Cardiac muscle cell (in vitro differentiated cells and primary cell): Measurements from ENCODE around the gene SLC7A8. TPM values are rescaled to one million over a fixed set of nuclear protein-coding genes. Genes with fewer than 3 reads are reported as not detected.
"Not testable (repeated sequence)": the region's sequence is repeated elsewhere in the genome, so short reads cannot be mapped to it uniquely, and the experiment has no call there.

Source experiments
- DNase-seq, 2 donors: peaks; one replicate each; pipeline versions ENCODE4 v3.0.0 to v3.0.0-alpha.2; 2010 to 2017; ENCODE audit warnings: low read depth in 1 of 2, low spot score in 1 of 2
- H3K27ac ChIP-seq: fragments of 200-600 bp; sonication (generic); 2 replicates; pipeline ENCODE4 v1.5.1; 2016
- H3K27me3 ChIP-seq: fragments of 200-600 bp; sonication (generic); 2 replicates; pipeline ENCODE4 v1.6.0; 2016; ENCODE audit warnings: control low read depth
- H3K36me3 ChIP-seq: fragments of 200-600 bp; sonication (generic); 2 replicates; pipeline ENCODE4 v1.5.1; 2016; ENCODE audit warnings: control low read depth
- H3K4me1 ChIP-seq: fragments of 200-600 bp; sonication (generic); 2 replicates; pipeline ENCODE4 v1.8.1; 2017; ENCODE audit warnings: low read depth, mild to moderate bottlenecking, mixed run types
- H3K4me3 ChIP-seq: fragments of 200-600 bp; sonication (generic); 2 replicates; pipeline ENCODE4 v1.5.1; 2016; ENCODE audit warnings: mild to moderate bottlenecking
- H3K9me3 ChIP-seq: fragments of 200-600 bp; sonication (generic); 2 replicates; pipeline ENCODE4 v1.5.1; 2017; ENCODE audit warnings: low read depth, mild to moderate bottlenecking, control low read depth
- CTCF ChIP-seq: IDR thresholded peaks from 2 replicates; pipeline ENCODE4 v1.5.1; 2012; ENCODE audit warnings: low read depth, mild to moderate bottlenecking, low read length
- polyA plus RNA-seq: library from polyadenylated mRNA; unstranded; fragments of >200 nt; fragmentation: Nextera tagmentation; extraction: Ambion mirVana; gene quantifications from 2 replicates; pipeline ENCODE4 v1.2.1, GENCODE V29; 2016
- total RNA-seq: library from RNA; depleted of rRNA; stranded (reverse); fragments of >200 nt; gene quantifications from 2 replicates; pipeline ENCODE4 v1.2.3, GENCODE V29; 2016

Gene SLC7A8
- total RNA-seq: 9.2 and 14.1 TPM in 2 replicates
- 12.6 and 14.0 TPM in 2 replicates for polyA plus RNA-seq

- Histone ChIP-seq H3K4me1 (peaks cover 13% of the 10 kb centered on the region), H3K9me3 (no peaks in the 10 kb centered on the region), H3K27me3 (no peaks in the 10 kb centered on the region), H3K27ac (no peak within 1 kb of the TSS), H3K36me3 (no peaks in the 10 kb centered on the region), H3K4me3 (peak within 1 kb of the TSS; percentile 58)
- no peak for TF ChIP-seq CTCF
- DNase-seq: peak in 1 of 2 donors; percentile 66
Observed at GRCh38 chr14:23183479-23183878, at the start of gene SLC7A8. Gene SLC7A8 (minus strand): TSS chr14:23183660. CDS start chr14:23182914, 746 bp downstream.

GRCh38 chr14:23232241-23232808 lies 48.9 kb upstream of the SLC7A8 start:
- H3K4me1 ChIP-seq, H3K27me3 ChIP-seq, H3K4me3 ChIP-seq, DNase-seq, H3K27ac ChIP-seq, H3K9me3 ChIP-seq, H3K36me3 ChIP-seq: not testable (repeated sequence)

- Histone ChIP-seq H3K36me3 (no peaks in the 10 kb centered on the region), H3K27ac (no peak overlapping the region), H3K4me1 (no peaks in the 10 kb centered on the region), H3K9me3 (no peaks in the 10 kb centered on the region), H3K4me3 (no peak overlapping the region), H3K27me3 (no peaks in the 10 kb centered on the region)
- no peak for TF ChIP-seq CTCF
- no peak for DNase-seq
Observed at GRCh38 chr14:23228812-23229211, 45.4 kb upstream of the SLC7A8 start.

GRCh38 chr14:23227566-23227965 lies 44.1 kb upstream of the SLC7A8 start:
- DNase-seq: no peak
- Histone ChIP-seq H3K27ac (no peak overlapping the region), H3K4me1 (no peaks in the 10 kb centered on the region), H3K27me3 (no peaks in the 10 kb centered on the region), H3K36me3 (no peaks in the 10 kb centered on the region), H3K9me3 (no peaks in the 10 kb centered on the region), H3K4me3 (no peak overlapping the region)
- no peak for TF ChIP-seq CTCF

GRCh38 chr14:23224958-23225357 lies 41.5 kb upstream of the SLC7A8 start:
- H3K9me3 ChIP-seq, DNase-seq, H3K4me3 ChIP-seq, H3K4me1 ChIP-seq, H3K27ac ChIP-seq, H3K27me3 ChIP-seq, H3K36me3 ChIP-seq: not testable (repeated sequence)

- Histone ChIP-seq H3K36me3 (no peaks in the 10 kb centered on the region), H3K9me3 (no peaks in the 10 kb centered on the region), H3K27me3 (no peaks in the 10 kb centered on the region), H3K27ac (no peak overlapping the region), H3K4me3 (no peak overlapping the region), H3K4me1 (no peaks in the 10 kb centered on the region)
- TF ChIP-seq CTCF: no peak
- no peak for DNase-seq
Observed at GRCh38 chr14:23219075-23219474, 35.6 kb upstream of the SLC7A8 start.
